NCI-H2196 treated with DMSO at 0.1 percent for 48 hours (cell line): ENCODE data around the gene ASB1.

Experiments
- DNase-seq: peaks from one replicate; lab custom pipeline; 2025; ENCODE audit not compliant: unreplicated experiment; lab: John Stamatoyannopoulos, UW

ASB1 gene

GRCh38 chr2:238444242-238444641 is 17.5 kb downstream of the ASB1 start:
- DNase-seq: no peak

- no peak for DNase-seq
Observed at GRCh38 chr2:238445409-238446190, 18.9 kb downstream of the ASB1 start.

- no peak for DNase-seq
Observed at GRCh38 chr2:238446371-238446770, 19.6 kb downstream of the ASB1 start.

- DNase-seq: no peak
Observed at GRCh38 chr2:238448031-238448955, 21.6 kb downstream of the ASB1 start.

- no peak for DNase-seq
Observed at GRCh38 chr2:238449241-238449640, 22.5 kb downstream of the ASB1 start.

- no peak for DNase-seq
Observed at GRCh38 chr2:238449909-238450417, 23.2 kb downstream of the ASB1 start.

GRCh38 chr2:238450440-238450861 is 23.7 kb downstream of the ASB1 start:
- DNase-seq: no peak

GRCh38 chr2:238453842-238454241 is 27.1 kb downstream of the ASB1 start:
- DNase-seq: no peak

- DNase-seq: no peak
Observed at GRCh38 chr2:238456449-238456848, 29.7 kb downstream of the ASB1 start.

GRCh38 chr2:238456970-238457926 is 30.5 kb downstream of the ASB1 start:
- DNase-seq: no peak

GRCh38 chr2:238457927-238458324 is 31.2 kb downstream of the ASB1 start:
- no peak for DNase-seq

- no peak for DNase-seq
Observed at GRCh38 chr2:238458651-238459050, 31.9 kb downstream of the ASB1 start.

GRCh38 chr2:238459081-238459629 is 32.4 kb downstream of the ASB1 start:
- peak; percentile 70 for DNase-seq

GRCh38 chr2:238461051-238461450 is 34.3 kb downstream of the ASB1 start:
- no peak for DNase-seq

- DNase-seq: no peak
Observed at GRCh38 chr2:238461491-238461890, 34.8 kb downstream of the ASB1 start.

GRCh38 chr2:238461916-238462315 is 35.2 kb downstream of the ASB1 start:
- DNase-seq: no peak

- peak; percentile 15 for DNase-seq
Observed at GRCh38 chr2:238462782-238463396, 36.2 kb downstream of the ASB1 start.

GRCh38 chr2:238464389-238464788 is 37.7 kb downstream of the ASB1 start:
- no peak for DNase-seq

- no peak for DNase-seq
Observed at GRCh38 chr2:238465487-238466242, 38.9 kb downstream of the ASB1 start.
